GM23248 (cell line): ENCODE measurements around the gene HSD11B1L.

ENCODE experiments used
- EZH2 ChIP-seq: fragments of 200-600 bp; sonication (generic); IDR thresholded peaks from 2 replicates; pipeline ENCODE4 v1.6.1; 2018; ENCODE audit warnings: antibody characterized with exemption, mild to moderate bottlenecking; ENCODE audit not compliant: insufficient read depth, poor library complexity, severe bottlenecking
- EZH2phosphoT487 ChIP-seq: fragments of 200-600 bp; sonication (generic); IDR thresholded peaks from 2 replicates; pipeline ENCODE4 v1.6.1; 2018; ENCODE audit warnings: antibody characterized with exemption, moderate library complexity, mild to moderate bottlenecking, low read depth; ENCODE audit not compliant: insufficient read depth

DNA sequence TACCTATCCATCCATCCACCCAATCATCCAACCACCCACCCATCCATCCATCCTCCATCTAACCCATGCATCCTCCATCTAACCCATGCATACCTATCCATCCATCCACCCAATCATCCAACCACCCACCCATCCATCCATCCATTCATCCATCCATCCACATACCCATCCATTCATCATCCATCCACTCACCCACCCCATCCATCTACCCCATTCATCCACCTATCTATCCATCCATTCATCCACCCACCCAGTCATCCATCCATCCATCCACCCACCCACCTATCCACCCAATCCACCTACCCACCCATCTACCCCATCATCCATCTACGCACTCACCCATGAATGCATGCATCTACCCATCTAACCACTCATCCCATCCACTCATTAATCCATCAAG is 7.1 kb upstream of the HSD11B1L start:
- no peak for TF ChIP-seq EZH2
- TF ChIP-seq EZH2phosphoT487: no peak
